HepG2 (cell line): ENCODE measurements around the gene SIX5. TPM values are rescaled to one million over a fixed set of nuclear protein-coding genes. Genes with fewer than 3 reads are reported as not detected.

Experiments used
- ELF4 ChIP-seq: sonication (generic); formaldehyde crosslinking; IDR thresholded peaks from 2 replicates; pipeline ENCODE4 v1.5.0; 2020; ENCODE audit warnings: missing genetic modification reagents, mild to moderate bottlenecking, moderate library complexity, borderline replicate concordance
- ERF ChIP-seq: IDR thresholded peaks from 2 replicates; pipeline ENCODE4 v1.6.1; 2018; ENCODE audit warnings: missing biosample characterization, missing genetic modification reagents
- HDAC1 ChIP-seq: sonication (generic); formaldehyde crosslinking; IDR thresholded peaks from 2 replicates; pipeline ENCODE4 v1.5.1; 2020; ENCODE audit warnings: mild to moderate bottlenecking, missing genetic modification reagents
- HOXA5 ChIP-seq: sonication (generic); formaldehyde crosslinking; IDR thresholded peaks from 2 replicates; pipeline ENCODE4 v1.4.0; 2020; ENCODE audit warnings: missing genetic modification reagents
- IRF9 ChIP-seq: sonication (generic); formaldehyde crosslinking; IDR thresholded peaks from 2 replicates; pipeline ENCODE4 v1.8.0; 2022; ENCODE audit warnings: missing genetic modification reagents, mild to moderate bottlenecking, borderline replicate concordance
- KAT7 ChIP-seq: IDR thresholded peaks from 2 replicates; pipeline ENCODE4 v1.6.1; 2018; ENCODE audit warnings: borderline replicate concordance, missing compliant biosample characterization
- KMT2A ChIP-seq: sonication (generic); formaldehyde crosslinking; IDR thresholded peaks from 2 replicates; pipeline ENCODE4 v1.4.0; 2020; ENCODE audit warnings: missing genetic modification reagents
- MYNN ChIP-seq: sonication (generic); formaldehyde crosslinking; IDR thresholded peaks from 2 replicates; pipeline ENCODE4 v1.4.0; 2020; ENCODE audit warnings: mild to moderate bottlenecking, low read depth, missing genetic modification reagents
- PATZ1 ChIP-seq: sonication (generic); formaldehyde crosslinking; IDR thresholded peaks from 2 replicates; pipeline ENCODE4 v1.4.0; 2020; ENCODE audit warnings: missing genetic modification reagents
- PHF8 ChIP-seq: sonication (generic); formaldehyde crosslinking; IDR thresholded peaks from 2 replicates; pipeline ENCODE4 v1.5.0; 2020; ENCODE audit warnings: missing genetic modification reagents
- RBFOX2 ChIP-seq: fragments of 200-400 bp; formaldehyde crosslinking; IDR thresholded peaks from 2 replicates; pipeline ENCODE4 v1.6.1; 2017; ENCODE audit warnings: low read depth, mild to moderate bottlenecking, low read length
- RBM39 ChIP-seq: fragments of 200-400 bp; formaldehyde crosslinking; IDR thresholded peaks from one replicate; pipeline ENCODE4 v1.6.1; 2018; ENCODE audit warnings: antibody characterized with exemption, mild to moderate bottlenecking, low read depth, low read length; ENCODE audit not compliant: poor library complexity, severe bottlenecking
- SIN3A ChIP-seq: IDR thresholded peaks from 2 replicates; pipeline ENCODE4 v1.6.1; 2011; ENCODE audit warnings: low read depth, mild to moderate bottlenecking, control low read depth, low read length, borderline replicate concordance
- SIX1 ChIP-seq: sonication (generic); formaldehyde crosslinking; IDR thresholded peaks from 2 replicates; pipeline ENCODE4 v1.4.0; 2020; ENCODE audit warnings: missing genetic modification reagents, borderline replicate concordance
- ZNF264 ChIP-seq: sonication (generic); formaldehyde crosslinking; IDR thresholded peaks from 2 replicates; pipeline ENCODE4 v1.4.0; 2020; ENCODE audit warnings: missing genetic modification reagents
- ZNF383 ChIP-seq: sonication (generic); formaldehyde crosslinking; IDR thresholded peaks from 2 replicates; pipeline ENCODE4 v1.4.0; 2020; ENCODE audit warnings: missing genetic modification reagents, mild to moderate bottlenecking, borderline replicate concordance
- ZNF577 ChIP-seq: sonication (generic); formaldehyde crosslinking; IDR thresholded peaks from 2 replicates; pipeline ENCODE4 v1.4.0; 2020; ENCODE audit warnings: mild to moderate bottlenecking, low read depth, missing genetic modification reagents, borderline replicate concordance
- ZNF605 ChIP-seq: sonication (generic); formaldehyde crosslinking; IDR thresholded peaks from 2 replicates; pipeline ENCODE4 v1.8.0; 2022; ENCODE audit warnings: mild to moderate bottlenecking, missing genetic modification reagents
- ZNF709 ChIP-seq: sonication (generic); formaldehyde crosslinking; IDR thresholded peaks from 2 replicates; pipeline ENCODE4 v1.5.0; 2020; ENCODE audit warnings: mild to moderate bottlenecking, missing genetic modification reagents
- ZNF772 ChIP-seq: sonication (generic); formaldehyde crosslinking; IDR thresholded peaks from 2 replicates; pipeline ENCODE4 v1.5.0; 2020; ENCODE audit warnings: mild to moderate bottlenecking, missing genetic modification reagents
- polyA plus RNA-seq, 8 experiments: library from polyadenylated mRNA; depleted of rRNA in 3 of 8; stranded (reverse) in 7 of 8; unstranded in 1 of 8; fragments of >200 nt; fragmentation: Illumina TruSeq in 4 of 8; extraction: Trizol in 4 of 8; gene quantifications; 2 replicates each; pipeline versions ENCODE4 v1.2.1 to v1.2.3, GENCODE V29; 2011 to 2016; ENCODE audit warnings: low read depth in 4 of 8, missing spikeins in 1 of 8, mixed read lengths in 1 of 8; ENCODE audit not compliant: insufficient read depth in 1 of 8
- total RNA-seq, 5 experiments: library from RNA; depleted of rRNA; stranded (reverse); fragments of >200 nt; fragmentation: Illumina TruSeq; extraction: Trizol; gene quantifications; 2 replicates each; pipeline ENCODE4 v1.2.3, GENCODE V29; 2016; ENCODE audit warnings: low read depth in 1 of 5
- TF ChIP-seq, protein P1 (sequence below): sonication (generic); formaldehyde crosslinking; IDR thresholded peaks from 2 replicates; pipeline ENCODE4 v1.5.1; 2020; ENCODE audit warnings: mild to moderate bottlenecking, moderate library complexity, missing genetic modification reagents
- TF ChIP-seq, protein P2 (sequence below): sonication (generic); formaldehyde crosslinking; IDR thresholded peaks from 2 replicates; pipeline ENCODE4 v1.4.0; 2020; ENCODE audit warnings: missing genetic modification reagents, borderline replicate concordance

SIX5 gene
- total and polyA plus RNA-seq, 2 of the 13 experiments (the other 11 are each of a cell fraction or from before 2014, with no cell fraction given): 7.7 to 10.5 TPM

GRCh38 chr19:45767410-45767880, 1.6 kb downstream of the SIX5 start (continued):
- TF ChIP-seq ZNF709 (CRISPR knock-in tag) (0 out of 2 replicates have a peak, but pooled peaks have one; percentile 33), ZNF772 (0 out of 2 replicates have a peak, but pooled peaks have one; percentile 42), RBFOX2 (no peak), HDAC1 (CRISPR knock-in tag) (no peak; the same call in 1 of the 2 replicates), MYNN (no peak), ZNF577 (CRISPR knock-in tag) (no peak), ZNF605 (CRISPR knock-in tag) (no peak; the same call in 1 of the 2 replicates), RBM39 (peak; percentile 82), KAT7 (CRISPR knock-in tag) (no peak), IRF9 (no peak), KMT2A (CRISPR knock-in tag) (no peak; the same call in 1 of the 2 replicates), ZNF264 (CRISPR knock-in tag) (no peak), SIX1 (peak; percentile 90), ERF (CRISPR knock-in tag) (0 out of 2 replicates have a peak, but pooled peaks have one; percentile 46), HOXA5 (CRISPR knock-in tag) (no peak), PHF8 (CRISPR knock-in tag) (peak; percentile 23; the same call in 1 of the 2 replicates), SIN3A (peak; percentile 35; the same call in 1 of the 2 replicates), PATZ1 (CRISPR knock-in tag) (peak; percentile 83), ZNF383 (CRISPR knock-in tag) (no peak), ELF4 (no peak)
- TF ChIP-seq, protein P1, sequence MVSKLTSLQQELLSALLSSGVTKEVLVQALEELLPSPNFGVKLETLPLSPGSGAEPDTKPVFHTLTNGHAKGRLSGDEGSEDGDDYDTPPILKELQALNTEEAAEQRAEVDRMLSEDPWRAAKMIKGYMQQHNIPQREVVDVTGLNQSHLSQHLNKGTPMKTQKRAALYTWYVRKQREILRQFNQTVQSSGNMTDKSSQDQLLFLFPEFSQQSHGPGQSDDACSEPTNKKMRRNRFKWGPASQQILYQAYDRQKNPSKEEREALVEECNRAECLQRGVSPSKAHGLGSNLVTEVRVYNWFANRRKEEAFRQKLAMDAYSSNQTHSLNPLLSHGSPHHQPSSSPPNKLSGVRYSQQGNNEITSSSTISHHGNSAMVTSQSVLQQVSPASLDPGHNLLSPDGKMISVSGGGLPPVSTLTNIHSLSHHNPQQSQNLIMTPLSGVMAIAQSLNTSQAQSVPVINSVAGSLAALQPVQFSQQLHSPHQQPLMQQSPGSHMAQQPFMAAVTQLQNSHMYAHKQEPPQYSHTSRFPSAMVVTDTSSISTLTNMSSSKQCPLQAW (CRISPR knock-in tag): 0 out of 2 replicates have a peak, but pooled peaks have one; percentile 11
- TF ChIP-seq, protein P2, sequence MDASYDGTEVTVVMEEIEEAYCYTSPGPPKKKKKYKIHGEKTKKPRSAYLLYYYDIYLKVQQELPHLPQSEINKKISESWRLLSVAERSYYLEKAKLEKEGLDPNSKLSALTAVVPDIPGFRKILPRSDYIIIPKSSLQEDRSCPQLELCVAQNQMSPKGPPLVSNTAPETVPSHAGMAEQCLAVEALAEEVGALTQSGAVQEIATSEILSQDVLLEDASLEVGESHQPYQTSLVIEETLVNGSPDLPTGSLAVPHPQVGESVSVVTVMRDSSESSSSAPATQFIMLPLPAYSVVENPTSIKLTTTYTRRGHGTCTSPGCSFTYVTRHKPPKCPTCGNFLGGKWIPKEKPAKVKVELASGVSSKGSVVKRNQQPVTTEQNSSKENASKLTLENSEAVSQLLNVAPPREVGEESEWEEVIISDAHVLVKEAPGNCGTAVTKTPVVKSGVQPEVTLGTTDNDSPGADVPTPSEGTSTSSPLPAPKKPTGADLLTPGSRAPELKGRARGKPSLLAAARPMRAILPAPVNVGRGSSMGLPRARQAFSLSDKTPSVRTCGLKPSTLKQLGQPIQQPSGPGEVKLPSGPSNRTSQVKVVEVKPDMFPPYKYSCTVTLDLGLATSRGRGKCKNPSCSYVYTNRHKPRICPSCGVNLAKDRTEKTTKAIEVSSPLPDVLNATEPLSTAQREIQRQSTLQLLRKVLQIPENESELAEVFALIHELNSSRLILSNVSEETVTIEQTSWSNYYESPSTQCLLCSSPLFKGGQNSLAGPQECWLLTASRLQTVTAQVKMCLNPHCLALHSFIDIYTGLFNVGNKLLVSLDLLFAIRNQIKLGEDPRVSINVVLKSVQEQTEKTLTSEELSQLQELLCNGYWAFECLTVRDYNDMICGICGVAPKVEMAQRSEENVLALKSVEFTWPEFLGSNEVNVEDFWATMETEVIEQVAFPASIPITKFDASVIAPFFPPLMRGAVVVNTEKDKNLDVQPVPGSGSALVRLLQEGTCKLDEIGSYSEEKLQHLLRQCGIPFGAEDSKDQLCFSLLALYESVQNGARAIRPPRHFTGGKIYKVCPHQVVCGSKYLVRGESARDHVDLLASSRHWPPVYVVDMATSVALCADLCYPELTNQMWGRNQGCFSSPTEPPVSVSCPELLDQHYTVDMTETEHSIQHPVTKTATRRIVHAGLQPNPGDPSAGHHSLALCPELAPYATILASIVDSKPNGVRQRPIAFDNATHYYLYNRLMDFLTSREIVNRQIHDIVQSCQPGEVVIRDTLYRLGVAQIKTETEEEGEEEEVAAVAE (CRISPR knock-in tag): 0 out of 2 replicates have a peak, but pooled peaks have one; percentile 7
